Prostate gland (tissue), 2 donors: Measurements from ENCODE around the gene TMEM143. TPM values are rescaled to one million over a fixed set of nuclear protein-coding genes. Genes with fewer than 3 reads are reported as not detected.

ENCODE experiments used
- DNase-seq: peaks from one replicate; pipeline ENCODE4 v3.0.0-alpha.2; 2019; ENCODE audit warnings: low spot score
- H3K27ac ChIP-seq, 2 donors: fragments of 200-600 bp; sonication (generic); 2 replicates each; pipeline ENCODE4 v1.5.1; 2017 to 2019
- H3K27me3 ChIP-seq: fragments of 200-600 bp; sonication (generic); replicated peaks from 2 replicates; pipeline ENCODE4 v1.5.1; 2019; ENCODE audit not compliant: insufficient read depth
- H3K36me3 ChIP-seq, 2 donors: fragments of 200-600 bp; sonication (generic); 1 replicate in 1 of 2; 2 replicates in 1 of 2; pipeline versions ENCODE4 v1.5.1 to v1.8.1; 2017 to 2019
- H3K4me1 ChIP-seq: fragments of 200-600 bp; sonication (generic); replicated peaks from 2 replicates; pipeline ENCODE4 v1.5.1; 2019
- H3K4me3 ChIP-seq, 2 donors: fragments of 200-600 bp; sonication (generic); 2 replicates each; pipeline ENCODE4 v1.5.1; 2017 to 2019
- H3K9me3 ChIP-seq: fragments of 200-600 bp; sonication (generic); 2 replicates; pipeline ENCODE4 v1.5.1; 2017
- POLR2A ChIP-seq: fragments of 450-650 bp; IDR thresholded peaks from one replicate; pipeline ENCODE4 v1.6.1; 2016; ENCODE audit warnings: antibody characterized with exemption, mild to moderate bottlenecking
- POLR2AphosphoS5 ChIP-seq: sonication (generic); formaldehyde crosslinking; IDR thresholded peaks from one replicate; pipeline ENCODE4 v1.6.1; 2017; ENCODE audit warnings: antibody characterized with exemption
- WGBS: methylation state at CpG from one replicate; pipeline ENCODE4 v1.1.5; 2018; 5-methylcytosine and 5-hydroxymethylcytosine counted together
- intact Hi-C: fragments of 100-400 bp; cut with DNase I; formaldehyde crosslinking; loops from one replicate; pipeline ENCODE4 v1.14.2; 2022
- total RNA-seq, 2 donors: library from RNA; depleted of rRNA; stranded (reverse); fragments of >200 nt; gene quantifications; one replicate each; pipeline ENCODE4 v1.1.0, GENCODE V29; 2016
- TF ChIP-seq, protein P1 (sequence below), 4 experiments: fragments of 200-600 bp in 2 of 4; fragments of 450-650 bp in 2 of 4; sonication (generic) in 2 of 4; IDR thresholded peaks; 1 replicate in 3 of 4; 2 replicates in 1 of 4; pipeline ENCODE4 v1.5.1; 2016 to 2019; ENCODE audit warnings: antibody characterized with exemption in 4 of 4, mild to moderate bottlenecking in 2 of 4, moderate library complexity in 2 of 4

TMEM143 gene
- total RNA-seq, 2 donors from 2014 or later = 4.6 to 14.9 TPM

DNA sequence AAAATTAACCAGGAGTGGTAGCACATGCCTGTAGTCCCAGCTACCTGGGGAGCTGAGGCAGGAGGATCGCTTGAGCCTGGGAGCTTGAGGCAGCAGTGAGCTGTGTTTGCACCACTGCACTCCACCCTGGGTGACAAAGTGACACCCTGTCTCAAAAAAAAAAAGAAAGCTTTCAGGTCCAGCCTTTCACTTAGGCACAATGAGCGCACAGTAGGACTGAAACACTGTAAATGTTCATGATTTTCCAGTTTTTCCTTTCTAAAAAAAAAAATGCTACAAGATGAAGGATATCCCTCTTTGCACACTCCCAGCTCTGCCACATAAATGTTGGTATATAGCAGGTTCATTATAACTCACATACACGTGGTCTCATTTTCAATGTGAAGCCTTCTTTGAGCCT, 76.0 kb downstream of the TMEM143 start:
- TF ChIP-seq POLR2A = no peak
- TF ChIP-seq, protein P1, sequence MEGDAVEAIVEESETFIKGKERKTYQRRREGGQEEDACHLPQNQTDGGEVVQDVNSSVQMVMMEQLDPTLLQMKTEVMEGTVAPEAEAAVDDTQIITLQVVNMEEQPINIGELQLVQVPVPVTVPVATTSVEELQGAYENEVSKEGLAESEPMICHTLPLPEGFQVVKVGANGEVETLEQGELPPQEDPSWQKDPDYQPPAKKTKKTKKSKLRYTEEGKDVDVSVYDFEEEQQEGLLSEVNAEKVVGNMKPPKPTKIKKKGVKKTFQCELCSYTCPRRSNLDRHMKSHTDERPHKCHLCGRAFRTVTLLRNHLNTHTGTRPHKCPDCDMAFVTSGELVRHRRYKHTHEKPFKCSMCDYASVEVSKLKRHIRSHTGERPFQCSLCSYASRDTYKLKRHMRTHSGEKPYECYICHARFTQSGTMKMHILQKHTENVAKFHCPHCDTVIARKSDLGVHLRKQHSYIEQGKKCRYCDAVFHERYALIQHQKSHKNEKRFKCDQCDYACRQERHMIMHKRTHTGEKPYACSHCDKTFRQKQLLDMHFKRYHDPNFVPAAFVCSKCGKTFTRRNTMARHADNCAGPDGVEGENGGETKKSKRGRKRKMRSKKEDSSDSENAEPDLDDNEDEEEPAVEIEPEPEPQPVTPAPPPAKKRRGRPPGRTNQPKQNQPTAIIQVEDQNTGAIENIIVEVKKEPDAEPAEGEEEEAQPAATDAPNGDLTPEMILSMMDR (IDR thresholded peaks at IDR 0.05) = no peak
- TF ChIP-seq POLR2AphosphoS5 = no peak
- no peaks in the 10 kb centered on the region for H3K27me3 ChIP-seq
- H3K4me1 ChIP-seq = no peaks in the 10 kb centered on the region
- H3K27ac ChIP-seq = no peak overlapping the region
- no peak for DNase-seq
- no peaks in the 10 kb centered on the region for H3K9me3 ChIP-seq
- intact Hi-C loops = no loop called here
- WGBS = 92% methylated on average over 3 of the region's 3 CpGs
- H3K4me3 ChIP-seq = no peak overlapping the region
- no peaks in the 10 kb centered on the region for H3K36me3 ChIP-seq

DNA sequence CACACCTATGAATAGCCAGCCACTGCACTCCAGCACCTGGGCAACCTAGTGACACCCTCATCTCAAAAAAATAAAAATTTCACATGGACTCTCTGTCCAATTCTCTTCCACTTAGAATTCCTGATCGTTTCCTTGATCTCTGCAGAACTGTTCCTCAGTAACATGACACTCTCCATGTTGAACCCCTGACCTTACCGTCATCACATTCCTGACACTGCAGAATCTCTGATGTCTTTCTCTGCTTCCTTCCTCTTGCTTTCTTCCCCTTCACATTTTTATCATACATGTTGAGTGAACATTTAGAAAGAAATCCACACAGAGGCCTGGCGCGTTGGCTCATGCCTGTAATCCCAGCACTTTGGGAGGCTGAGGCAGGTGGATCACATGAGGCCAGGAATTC, 78.8 kb downstream of the TMEM143 start:
- no peak overlapping the region for H3K27ac ChIP-seq
- no peak overlapping the region for H3K4me3 ChIP-seq
- no peaks in the 10 kb centered on the region for H3K27me3 ChIP-seq
- intact Hi-C loops = no loop called here
- DNase-seq = no peak
- TF ChIP-seq POLR2AphosphoS5 (no peak), POLR2A (no peak)
- TF ChIP-seq, protein P1 (IDR thresholded peaks at IDR 0.05) = no peak
- 75% methylated on average over 4 of the region's 4 CpGs for WGBS
- H3K4me1 ChIP-seq = no peaks in the 10 kb centered on the region
- no peaks in the 10 kb centered on the region for H3K9me3 ChIP-seq
- H3K36me3 ChIP-seq = no peaks in the 10 kb centered on the region

DNA sequence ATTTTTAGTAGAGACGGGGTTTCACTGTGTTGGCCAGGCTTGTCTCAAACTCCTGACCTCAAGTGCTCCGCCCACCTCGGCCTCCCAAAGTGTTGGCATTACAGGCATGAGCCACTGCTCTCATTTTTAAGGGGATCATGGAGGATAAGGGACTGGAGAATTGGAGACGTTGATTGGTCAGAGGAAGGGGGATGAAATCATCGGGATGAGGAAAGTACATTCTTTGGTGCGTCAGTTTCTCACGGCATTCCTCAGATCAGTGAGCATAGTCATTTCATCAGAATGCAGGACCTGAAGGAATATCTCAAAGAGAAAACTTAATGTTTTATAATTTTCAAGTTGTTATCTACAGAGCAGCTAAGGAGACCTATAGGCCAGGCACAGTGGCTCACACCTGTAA, 79.8 kb downstream of the TMEM143 start:
- DNase-seq = no peak
- no peaks in the 10 kb centered on the region for H3K27me3 ChIP-seq
- H3K4me1 ChIP-seq = no peaks in the 10 kb centered on the region
- H3K27ac ChIP-seq = no peak overlapping the region
- no peak for TF ChIP-seq POLR2AphosphoS5
- TF ChIP-seq, protein P1 (IDR thresholded peaks at IDR 0.05) = no peak
- no peak for TF ChIP-seq POLR2A
- H3K9me3 ChIP-seq = no peaks in the 10 kb centered on the region
- intact Hi-C loops = no loop called here
- H3K4me3 ChIP-seq = no peak overlapping the region
- H3K36me3 ChIP-seq = no peaks in the 10 kb centered on the region
- WGBS = 95% methylated on average over 7 of the region's 7 CpGs

Other genes starting within 250 kb of the TMEM143 start
- 10 to 100 TPM; 30.6 to 58.7 TPM for gene LIG1, start 193.6 kb downstream of the TMEM143 start, total RNA-seq
- gene ZSWIM9, start 193.3 kb downstream of the TMEM143 start, total RNA-seq = 1 to 10 TPM; 4.1 to 7.2 TPM
- gene CARD8, start 108.0 kb downstream of the TMEM143 start, total RNA-seq = 10 to 100 TPM; 12.6 to 49.0 TPM
- under 1 TPM; 0.23 to 0.74 TPM for gene ZNF114, start 93.9 kb downstream of the TMEM143 start, total RNA-seq
- gene EMP3, start 38.4 kb downstream of the TMEM143 start, total RNA-seq = 10 to 100 TPM in 1 of 2 donors, 1 to 10 TPM in 1; 5.9 to 38.6 TPM
- gene SYNGR4, start 427 bp upstream of the TMEM143 start, total RNA-seq = 1 to 10 TPM in 1 of 2 donors, not detected in 1; 2.8 TPM
- gene KDELR1, start 27.6 kb upstream of the TMEM143 start, total RNA-seq = 100 to 1,000 TPM; 153 to 179 TPM
- 1 to 10 TPM in 1 of 2 donors, under 1 TPM in 1; 0.73 to 1.8 TPM for gene GRIN2D, start 29.7 kb upstream of the TMEM143 start, total RNA-seq
- gene GRWD1, start 82.0 kb upstream of the TMEM143 start, total RNA-seq = 10 to 100 TPM; 26.2 to 39.7 TPM
- gene KCNJ14, start 91.6 kb upstream of the TMEM143 start, total RNA-seq = 1 to 10 TPM in 1 of 2 donors, under 1 TPM in 1; 0.45 to 2.2 TPM
- gene CYTH2, start 105.4 kb upstream of the TMEM143 start, total RNA-seq = 10 to 100 TPM; 50.6 to 97.1 TPM
- gene LMTK3, start 147.9 kb upstream of the TMEM143 start, total RNA-seq = 10 to 100 TPM in 1 of 2 donors, 1 to 10 TPM in 1; 7.4 to 10.2 TPM
- 10 to 100 TPM; 14.6 to 43.0 TPM for gene SULT2B1, start 188.2 kb upstream of the TMEM143 start, total RNA-seq
- 1 to 10 TPM in 1 of 2 donors, under 1 TPM in 1; 0.32 to 6.0 TPM for gene SPACA4, start 242.8 kb upstream of the TMEM143 start, total RNA-seq